Peyer's patch (tissue), 4 donors: Measurements from ENCODE around the gene KCTD1.

Experiments
- CTCF ChIP-seq, 6 experiments: fragments of 450-650 bp in 4 of 6; fragments of 200-600 bp in 2 of 6; sonication (generic) in 1 of 6; IDR thresholded peaks; one replicate each; pipeline ENCODE4 v1.5.1; 2017 to 2019; ENCODE audit warnings: antibody characterized with exemption in 6 of 6, mild to moderate bottlenecking in 3 of 6, moderate library complexity in 1 of 6
- POLR2A ChIP-seq, 2 donors: fragments of 450-650 bp; IDR thresholded peaks; one replicate each; pipeline ENCODE4 v1.5.1; 2017; ENCODE audit warnings: antibody characterized with exemption in 2 of 2, mild to moderate bottlenecking in 2 of 2, moderate library complexity in 2 of 2

- TF ChIP-seq CTCF (IDR thresholded peaks at IDR 0.05) (no peak), POLR2A (IDR thresholded peaks at IDR 0.05) (no peak)
Observed at GRCh38 chr18:26555804-26556553, 7.6 kb upstream of the KCTD1 start.
